OCI-LY7 (cell line): ENCODE data around the gene MYL3. TPM values are rescaled to one million over a fixed set of nuclear protein-coding genes. Genes with fewer than 3 reads are reported as not detected.

Experiments used
- BruUV-seq: library from RNA; stranded (reverse); fragments of 400-500 nt; replicated peaks from 2 replicates; lab custom pipeline; 2021; lab: Mats Ljungman, UMichigan
- CTCF ChIA-PET: fragments of 300-600 bp; sonication (Branson Sonifier 250); formaldehyde crosslinking; loops from one replicate; lab custom pipeline; 2022; ENCODE audit warnings: antibody characterized with exemption; ENCODE audit not compliant: unreplicated experiment; lab: Charles Lee
- POLR2A ChIA-PET: fragments of 300-600 bp; sonication (Branson Sonifier 250); formaldehyde crosslinking; loops from one replicate; lab custom pipeline; 2022; ENCODE audit warnings: antibody characterized with exemption; lab: Charles Lee
- DNase-seq: peaks from one replicate; pipeline ENCODE4 v3.0.0-alpha.2; 2015; ENCODE audit warnings: low spot score
- H2AFZ ChIP-seq: fragments of 200-600 bp; sonication (generic), shearing (Covaris generic); 2 replicates; pipeline ENCODE4 v1.6.1; 2014; ENCODE audit warnings: mild to moderate bottlenecking, antibody characterized with exemption, low read length, moderate library complexity
- H3K27ac ChIP-seq: fragments of 200-600 bp; sonication (generic); 2 replicates; pipeline ENCODE4 v1.5.1; 2014; ENCODE audit warnings: mixed run types, low read depth, mild to moderate bottlenecking, moderate library complexity, low read length, inconsistent platforms; ENCODE audit not compliant: poor library complexity, severe bottlenecking
- H3K36me3 ChIP-seq: fragments of 200-600 bp; sonication (generic); 2 replicates; pipeline ENCODE4 v1.6.1; 2014; ENCODE audit warnings: mild to moderate bottlenecking, antibody characterized with exemption, low read length, moderate library complexity, mixed read lengths; ENCODE audit not compliant: insufficient read depth
- H3K4me1 ChIP-seq: fragments of 200-600 bp; sonication (generic); 2 replicates; pipeline ENCODE4 v1.5.1; 2014; ENCODE audit warnings: mild to moderate bottlenecking, low read length; ENCODE audit not compliant: insufficient read depth, poor library complexity, severe bottlenecking
- H3K4me2 ChIP-seq: fragments of 200-600 bp; sonication (generic); 2 replicates; pipeline ENCODE4 v1.6.1; 2014; ENCODE audit warnings: mild to moderate bottlenecking, low read length
- H3K4me3 ChIP-seq: fragments of 200-600 bp; sonication (generic); 2 replicates; pipeline ENCODE4 v1.5.1; 2014; ENCODE audit warnings: mild to moderate bottlenecking, low read depth, low read length; ENCODE audit not compliant: poor library complexity, severe bottlenecking
- H3K79me2 ChIP-seq: fragments of 200-600 bp; sonication (generic); 2 replicates; pipeline ENCODE4 v1.6.1; 2016; ENCODE audit warnings: low read depth, mild to moderate bottlenecking, low read length, moderate library complexity, mixed read lengths; ENCODE audit not compliant: insufficient read depth
- H3K9me2 ChIP-seq: fragments of 200-600 bp; sonication (generic); 2 replicates; pipeline ENCODE4 v1.6.1; 2016; ENCODE audit warnings: mild to moderate bottlenecking, low read length, mixed read lengths; ENCODE audit not compliant: insufficient read depth
- H3K9me3 ChIP-seq: fragments of 200-600 bp; sonication (generic); 2 replicates; pipeline ENCODE4 v1.6.1; 2014; ENCODE audit warnings: mild to moderate bottlenecking, mixed run types, low read length, mixed read lengths
- H4K20me1 ChIP-seq: fragments of 200-600 bp; sonication (generic); 2 replicates; pipeline ENCODE4 v1.6.1; 2014; ENCODE audit warnings: mild to moderate bottlenecking, antibody characterized with exemption, low read length, moderate library complexity, mixed read lengths; ENCODE audit not compliant: insufficient read depth
- EZH2phosphoT487 ChIP-seq: fragments of 200-600 bp; sonication (generic); IDR thresholded peaks from 2 replicates; pipeline ENCODE4 v1.6.1; 2018; ENCODE audit warnings: low read depth, borderline replicate concordance, mild to moderate bottlenecking, mixed run types, antibody characterized with exemption, low read length, moderate library complexity, mixed read lengths
- intact Hi-C: fragments of 100-400 bp; cut with micrococcal nuclease; formaldehyde crosslinking; loops from one replicate; pipeline ENCODE4 v1.10.0; 2022; ENCODE audit not compliant: unreplicated experiment
- total RNA-seq, 2 experiments: library from RNA; depleted of rRNA in 1 of 2; stranded (reverse); fragments of >200 nt in 1 of 2; shearing (Covaris generic) in 1 of 2; gene quantifications; 2 replicates each; pipeline ENCODE4 v1.2.3, GENCODE V29; 2014 to 2022
- TF ChIP-seq, protein P1 (sequence below): fragments of 200-600 bp; sonication (generic); conservative IDR thresholded peaks from 2 replicates; pipeline ENCODE4 v1.5.1; 2014; ENCODE audit warnings: mild to moderate bottlenecking, antibody characterized with exemption, low read length, moderate library complexity, mixed read lengths

The MYL3 gene
- total RNA-seq, 2 experiments from 2014 or later, result not detected

- Histone ChIP-seq H3K27ac (no peak overlapping the region), H3K9me2 (no peaks in the 10 kb centered on the region), H3K4me2 (no peak overlapping the region), H3K4me1 (no peaks in the 10 kb centered on the region), H3K4me3 (no peak overlapping the region), H3K79me2 (no peaks in the 10 kb centered on the region), H3K36me3 (no peaks in the 10 kb centered on the region), H4K20me1 (no peaks in the 10 kb centered on the region), H3K9me3 (no peaks in the 10 kb centered on the region), H2AFZ (no peak overlapping the region)
- intact Hi-C loops, result no loop called here
- no TSS peak for BruUV-seq
- ChIA-PET POLR2A (no interaction called here), CTCF (no interaction called here)
- DNase-seq, result no peak
- TF ChIP-seq EZH2phosphoT487, result no peak
- TF ChIP-seq, protein P1, sequence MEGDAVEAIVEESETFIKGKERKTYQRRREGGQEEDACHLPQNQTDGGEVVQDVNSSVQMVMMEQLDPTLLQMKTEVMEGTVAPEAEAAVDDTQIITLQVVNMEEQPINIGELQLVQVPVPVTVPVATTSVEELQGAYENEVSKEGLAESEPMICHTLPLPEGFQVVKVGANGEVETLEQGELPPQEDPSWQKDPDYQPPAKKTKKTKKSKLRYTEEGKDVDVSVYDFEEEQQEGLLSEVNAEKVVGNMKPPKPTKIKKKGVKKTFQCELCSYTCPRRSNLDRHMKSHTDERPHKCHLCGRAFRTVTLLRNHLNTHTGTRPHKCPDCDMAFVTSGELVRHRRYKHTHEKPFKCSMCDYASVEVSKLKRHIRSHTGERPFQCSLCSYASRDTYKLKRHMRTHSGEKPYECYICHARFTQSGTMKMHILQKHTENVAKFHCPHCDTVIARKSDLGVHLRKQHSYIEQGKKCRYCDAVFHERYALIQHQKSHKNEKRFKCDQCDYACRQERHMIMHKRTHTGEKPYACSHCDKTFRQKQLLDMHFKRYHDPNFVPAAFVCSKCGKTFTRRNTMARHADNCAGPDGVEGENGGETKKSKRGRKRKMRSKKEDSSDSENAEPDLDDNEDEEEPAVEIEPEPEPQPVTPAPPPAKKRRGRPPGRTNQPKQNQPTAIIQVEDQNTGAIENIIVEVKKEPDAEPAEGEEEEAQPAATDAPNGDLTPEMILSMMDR, result no peak
Measured at GRCh38 chr3:46897829-46898320, 34.6 kb upstream of the MYL3 start.

GRCh38 chr3:46897031-46897430 lies 33.8 kb upstream of the MYL3 start:
- H3K4me3 ChIP-seq, result no peak overlapping the region
- no peak overlapping the region for H3K27ac ChIP-seq
- POLR2A ChIA-PET, result no interaction called here
- no peaks in the 10 kb centered on the region for H3K9me3 ChIP-seq
- TF ChIP-seq, protein P1, result no peak
- no peak for TF ChIP-seq EZH2phosphoT487
- BruUV-seq, result no TSS peak
- CTCF ChIA-PET, result no interaction called here
- no peaks in the 10 kb centered on the region for H3K4me1 ChIP-seq
- H3K9me2 ChIP-seq, result no peaks in the 10 kb centered on the region
- H3K79me2 ChIP-seq, result no peaks in the 10 kb centered on the region
- H3K4me2 ChIP-seq, result no peak overlapping the region
- intact Hi-C loops, result no loop called here
- no peaks in the 10 kb centered on the region for H4K20me1 ChIP-seq
- no peak overlapping the region for H2AFZ ChIP-seq
- no peak for DNase-seq
- no peaks in the 10 kb centered on the region for H3K36me3 ChIP-seq

GRCh38 chr3:46896386-46896785 lies 33.1 kb upstream of the MYL3 start:
- H3K4me3 ChIP-seq, result no peak overlapping the region
- DNase-seq, result no peak
- BruUV-seq, result no TSS peak
- H4K20me1 ChIP-seq, result no peaks in the 10 kb centered on the region
- no peak overlapping the region for H3K27ac ChIP-seq
- TF ChIP-seq, protein P1, result no peak
- no peaks in the 10 kb centered on the region for H3K79me2 ChIP-seq
- no peak overlapping the region for H2AFZ ChIP-seq
- intact Hi-C loops, result no loop called here
- no peaks in the 10 kb centered on the region for H3K4me1 ChIP-seq
- ChIA-PET POLR2A (no interaction called here), CTCF (no interaction called here)
- no peaks in the 10 kb centered on the region for H3K36me3 ChIP-seq
- no peaks in the 10 kb centered on the region for H3K9me2 ChIP-seq
- H3K9me3 ChIP-seq, result no peaks in the 10 kb centered on the region
- H3K4me2 ChIP-seq, result no peak overlapping the region
